GM23248 (cell line): ENCODE results near the gene MCIDAS.

Source experiments
- EZH2 ChIP-seq: fragments of 200-600 bp; sonication (generic); IDR thresholded peaks from 2 replicates; pipeline ENCODE4 v1.6.1; 2018; ENCODE audit warnings: antibody characterized with exemption, mild to moderate bottlenecking; ENCODE audit not compliant: insufficient read depth, poor library complexity, severe bottlenecking
- EZH2phosphoT487 ChIP-seq: fragments of 200-600 bp; sonication (generic); IDR thresholded peaks from 2 replicates; pipeline ENCODE4 v1.6.1; 2018; ENCODE audit warnings: antibody characterized with exemption, moderate library complexity, mild to moderate bottlenecking, low read depth; ENCODE audit not compliant: insufficient read depth

GRCh38 chr5:55234121-55234700 lies 7.1 kb upstream of the MCIDAS start:
- TF ChIP-seq EZH2 (no peak), EZH2phosphoT487 (no peak)
